ENCODE data around the gene CEP76. TPM values are rescaled to one million over a fixed set of nuclear protein-coding genes. Genes with fewer than 3 reads are reported as not detected.
A peak's percentile ranks its signal among the peaks of the same experiment; 100 is the strongest.

The CEP76 gene
- polyA plus RNA-seq, 2 donors, result 2.8 to 4.9 TPM

GRCh38 chr18:12668041-12668440, 34.5 kb downstream of the CEP76 start:
- no peaks in the 10 kb centered on the region for H3K9me3 ChIP-seq (ENCODE audit: control insufficient read depth in 2 of 2, insufficient read depth in 1 of 2, low read depth in 1 of 2, low read length in 1 of 2)
- 89% methylated on average over 5 of the region's 5 CpGs for WGBS, 2 donors

DNA sequence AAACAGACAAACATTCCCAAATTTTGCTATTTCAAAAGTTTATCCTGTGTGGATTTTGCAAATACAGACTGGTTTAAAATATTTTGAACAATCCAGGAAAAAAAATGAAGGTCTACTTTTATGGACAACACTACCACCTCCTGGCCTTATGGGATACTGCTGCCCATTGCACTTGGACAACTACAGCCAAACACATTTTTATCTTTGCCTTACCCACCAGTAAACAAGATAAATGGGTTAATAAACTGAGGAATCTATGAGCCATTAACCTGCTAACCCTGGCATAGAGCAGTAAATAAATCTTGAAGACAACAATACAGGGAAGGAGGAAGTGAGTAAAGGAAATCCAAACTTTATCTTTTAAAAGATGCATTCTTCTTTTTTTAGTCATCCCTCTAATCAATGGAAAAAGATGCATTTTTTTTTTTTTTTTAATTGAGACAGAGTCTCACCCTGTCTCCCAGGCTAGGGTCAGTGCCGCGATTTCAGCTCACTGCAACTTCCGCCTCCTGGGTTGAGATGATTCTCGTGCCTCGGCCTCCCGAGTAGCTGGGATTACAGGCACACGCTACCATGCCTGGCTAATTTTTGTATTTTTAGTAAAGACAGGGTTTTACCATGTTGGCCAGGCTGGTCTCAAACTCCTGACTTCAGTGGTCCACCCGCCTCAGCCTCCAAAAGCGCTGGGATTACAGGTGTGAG, 42.5 kb downstream of the CEP76 start:
- no peak overlapping the region for H3K27ac ChIP-seq (ENCODE audit: low read depth in 2 of 2, low read length in 1 of 2)
- H3K9me3 ChIP-seq (ENCODE audit: control insufficient read depth in 2 of 2, insufficient read depth in 1 of 2, low read depth in 1 of 2, low read length in 1 of 2), result no peaks in the 10 kb centered on the region
- H3K4me1 ChIP-seq (ENCODE audit: control insufficient read depth in 2 of 2, insufficient read depth in 2 of 2, low read length in 1 of 2), result no peaks in the 10 kb centered on the region
- H3K27me3 ChIP-seq (ENCODE audit: control insufficient read depth in 1 of 2, insufficient read depth in 2 of 2, low read length in 2 of 2), result no peaks in the 10 kb centered on the region
- no peaks in the 10 kb centered on the region for H3K36me3 ChIP-seq (ENCODE audit: control insufficient read depth in 2 of 2, insufficient read depth in 2 of 2, low read length in 1 of 2)
- H3K4me3 ChIP-seq (ENCODE audit: low read depth in 1 of 2, low read length in 2 of 2), result no peak overlapping the region
- WGBS, 2 donors, result 79 to 89% methylated on average over 9 of the region's 9 CpGs

More at GRCh38 chr18:12668041-12668440, 34.5 kb downstream of the CEP76 start:
- Histone ChIP-seq H3K27ac (ENCODE audit: low read depth in 2 of 2, low read length in 1 of 2) (no peak overlapping the region), H3K27me3 (ENCODE audit: control insufficient read depth in 1 of 2, insufficient read depth in 2 of 2, low read length in 2 of 2) (no peaks in the 10 kb centered on the region), H3K4me1 (ENCODE audit: control insufficient read depth in 2 of 2, insufficient read depth in 2 of 2, low read length in 1 of 2) (no peaks in the 10 kb centered on the region), H3K4me3 (ENCODE audit: low read depth in 1 of 2, low read length in 2 of 2) (no peak overlapping the region), H3K36me3 (ENCODE audit: control insufficient read depth in 2 of 2, insufficient read depth in 2 of 2, low read length in 1 of 2) (no peaks in the 10 kb centered on the region)

GRCh38 chr18:12658426-12659138, 43.9 kb downstream of the CEP76 start:
- Histone ChIP-seq H3K36me3 (ENCODE audit: control insufficient read depth in 2 of 2, insufficient read depth in 2 of 2, low read length in 1 of 2) (no peaks in the 10 kb centered on the region), H3K27ac (ENCODE audit: low read depth in 2 of 2, low read length in 1 of 2) (peak overlapping the region; percentile 88 to 94), H3K4me3 (ENCODE audit: low read depth in 1 of 2, low read length in 2 of 2) (peak overlapping the region; percentile 70 to 72), H3K9me3 (ENCODE audit: control insufficient read depth in 2 of 2, insufficient read depth in 1 of 2, low read depth in 1 of 2, low read length in 1 of 2) (no peaks in the 10 kb centered on the region), H3K27me3 (ENCODE audit: control insufficient read depth in 1 of 2, insufficient read depth in 2 of 2, low read length in 2 of 2) (no peaks in the 10 kb centered on the region), H3K4me1 (ENCODE audit: control insufficient read depth in 2 of 2, insufficient read depth in 2 of 2, low read length in 1 of 2) (no peaks in the 10 kb centered on the region)
- WGBS, 2 donors, result 14 to 16% methylated on average over 42 of the region's 42 CpGs

DNA sequence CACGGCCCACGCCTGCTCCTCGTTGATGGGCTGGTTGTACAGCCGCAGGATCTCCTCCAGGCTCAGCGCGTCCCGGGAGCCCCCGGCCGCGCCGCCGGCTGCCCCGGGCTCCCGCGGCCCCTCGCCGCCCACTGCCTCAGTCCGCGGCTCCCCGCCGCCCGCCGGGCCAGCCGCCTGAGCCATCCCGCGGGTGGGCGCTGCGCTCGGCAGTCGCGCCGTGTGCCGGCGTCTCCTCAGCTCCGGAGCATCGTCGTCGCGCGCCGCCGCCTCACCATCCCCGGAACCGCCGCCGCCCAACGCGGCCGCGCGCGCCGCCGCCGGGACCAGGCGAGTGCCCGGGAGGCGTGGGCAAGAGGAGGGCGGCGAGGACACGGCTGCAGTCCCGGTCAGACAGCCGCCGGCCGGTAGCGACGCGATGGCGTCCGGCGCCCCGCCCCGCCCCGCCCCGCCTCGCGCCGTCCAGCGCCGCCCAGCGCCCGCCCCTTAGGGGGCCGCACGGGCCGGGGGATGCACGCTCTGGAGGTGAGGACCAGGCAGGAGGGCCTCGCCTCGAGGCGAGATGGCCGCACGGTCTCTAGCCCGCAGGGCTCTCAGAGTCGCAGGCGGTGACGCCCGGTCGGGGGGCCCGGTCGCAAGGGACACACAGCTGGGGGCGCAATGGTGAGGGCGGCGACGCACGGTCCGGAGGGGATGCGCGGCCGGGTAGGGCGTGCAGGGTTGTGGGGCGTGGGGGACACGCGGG, 44.7 kb downstream of the CEP76 start, which contains the start of gene SPIRE1:
Gene SPIRE1 (minus strand): TSS at position 424 of the 742 bp plus-strand sequence. CDS start 241 bp downstream, at position 183.
- H3K4me3 ChIP-seq (ENCODE audit: low read depth in 1 of 2, low read length in 2 of 2), result peak within 1 kb of the TSS; percentile 70 to 72
- 0 to 1% methylated on average over 75 to 112 of the region's 112 CpGs for WGBS, 2 donors
- H3K9me3 ChIP-seq (ENCODE audit: control insufficient read depth in 2 of 2, insufficient read depth in 1 of 2, low read depth in 1 of 2, low read length in 1 of 2), result no peaks in the 10 kb centered on the region
- H3K36me3 ChIP-seq (ENCODE audit: control insufficient read depth in 2 of 2, insufficient read depth in 2 of 2, low read length in 1 of 2), result no peaks in the 10 kb centered on the region
- H3K27ac ChIP-seq (ENCODE audit: low read depth in 2 of 2, low read length in 1 of 2), result peak within 1 kb of the TSS; percentile 88 to 94
- H3K27me3 ChIP-seq (ENCODE audit: control insufficient read depth in 1 of 2, insufficient read depth in 2 of 2, low read length in 2 of 2), result no peaks in the 10 kb centered on the region
- H3K4me1 ChIP-seq (ENCODE audit: control insufficient read depth in 2 of 2, insufficient read depth in 2 of 2, low read length in 1 of 2), result no peaks in the 10 kb centered on the region

DNA sequence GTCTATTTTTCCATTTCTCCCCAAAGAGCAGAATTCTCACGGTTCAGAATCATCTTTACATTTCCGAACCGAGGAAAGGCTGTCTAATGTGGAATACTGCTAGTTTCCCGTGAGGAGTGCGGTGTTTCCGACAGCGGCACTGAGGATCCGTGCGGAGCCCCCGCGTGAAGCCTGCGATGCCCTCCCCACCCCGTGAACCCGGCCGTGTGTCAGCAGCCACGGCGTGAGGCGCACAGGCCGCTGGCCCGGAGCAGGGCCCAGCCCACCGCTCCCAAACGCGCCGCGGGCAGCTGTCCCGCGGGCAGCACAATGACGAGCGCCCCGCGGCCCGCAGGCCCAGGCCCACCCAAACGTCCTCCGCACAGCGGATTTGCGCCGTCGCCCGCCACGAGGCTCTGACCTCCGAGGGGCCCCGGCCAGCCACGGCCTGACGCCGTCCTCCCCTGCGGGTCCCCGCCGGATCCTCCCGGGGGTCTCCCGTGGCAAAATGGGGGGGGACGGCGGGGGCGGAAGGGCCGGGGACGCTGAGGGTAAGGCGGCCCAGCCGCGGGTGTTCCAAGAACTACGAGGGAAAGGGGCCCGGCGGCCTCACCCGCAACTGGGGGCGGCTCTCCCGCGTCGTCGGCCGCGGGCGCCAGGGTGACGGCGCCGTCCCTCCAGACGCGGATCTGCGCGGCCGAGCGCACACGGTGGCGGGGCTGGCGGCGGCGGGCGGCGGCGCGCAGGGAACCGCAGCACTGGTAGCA, 45.4 kb downstream of the CEP76 start:
- no peaks in the 10 kb centered on the region for H3K27me3 ChIP-seq (ENCODE audit: control insufficient read depth in 1 of 2, insufficient read depth in 2 of 2, low read length in 2 of 2)

GRCh38 chr18:12656605-12656937, 46.0 kb downstream of the CEP76 start:
- Histone ChIP-seq H3K4me3 (ENCODE audit: low read depth in 1 of 2, low read length in 2 of 2) (peak overlapping the region; percentile 70 to 72), H3K9me3 (ENCODE audit: control insufficient read depth in 2 of 2, insufficient read depth in 1 of 2, low read depth in 1 of 2, low read length in 1 of 2) (no peaks in the 10 kb centered on the region), H3K36me3 (ENCODE audit: control insufficient read depth in 2 of 2, insufficient read depth in 2 of 2, low read length in 1 of 2) (no peaks in the 10 kb centered on the region), H3K27me3 (ENCODE audit: control insufficient read depth in 1 of 2, insufficient read depth in 2 of 2, low read length in 2 of 2) (no peaks in the 10 kb centered on the region), H3K27ac (ENCODE audit: low read depth in 2 of 2, low read length in 1 of 2) (peak overlapping the region in 1 of 2 donors; percentile 94), H3K4me1 (ENCODE audit: control insufficient read depth in 2 of 2, insufficient read depth in 2 of 2, low read length in 1 of 2) (no peaks in the 10 kb centered on the region)
- 12 to 26% methylated on average over 3 of the region's 3 CpGs for WGBS, 2 donors

More for the DNA sequence above, 45.4 kb downstream of the CEP76 start:
- no peaks in the 10 kb centered on the region for H3K36me3 ChIP-seq (ENCODE audit: control insufficient read depth in 2 of 2, insufficient read depth in 2 of 2, low read length in 1 of 2)
- H3K9me3 ChIP-seq (ENCODE audit: control insufficient read depth in 2 of 2, insufficient read depth in 1 of 2, low read depth in 1 of 2, low read length in 1 of 2), result no peaks in the 10 kb centered on the region
- peak overlapping the region; percentile 88 to 94 for H3K27ac ChIP-seq (ENCODE audit: low read depth in 2 of 2, low read length in 1 of 2)
- H3K4me3 ChIP-seq (ENCODE audit: low read depth in 1 of 2, low read length in 2 of 2), result peak overlapping the region; percentile 70 to 72
- no peaks in the 10 kb centered on the region for H3K4me1 ChIP-seq (ENCODE audit: control insufficient read depth in 2 of 2, insufficient read depth in 2 of 2, low read length in 1 of 2)
- WGBS, 2 donors, result 1 to 2% methylated on average over 56 to 89 of the region's 89 CpGs

GRCh38 chr18:12654971-12655370, 47.6 kb downstream of the CEP76 start:
- H3K4me3 ChIP-seq (ENCODE audit: low read depth in 1 of 2, low read length in 2 of 2), result no peak overlapping the region
- no peaks in the 10 kb centered on the region for H3K4me1 ChIP-seq (ENCODE audit: control insufficient read depth in 2 of 2, insufficient read depth in 2 of 2, low read length in 1 of 2)
- no peaks in the 10 kb centered on the region for H3K9me3 ChIP-seq (ENCODE audit: control insufficient read depth in 2 of 2, insufficient read depth in 1 of 2, low read depth in 1 of 2, low read length in 1 of 2)
- no peaks in the 10 kb centered on the region for H3K27me3 ChIP-seq (ENCODE audit: control insufficient read depth in 1 of 2, insufficient read depth in 2 of 2, low read length in 2 of 2)
- H3K27ac ChIP-seq (ENCODE audit: low read depth in 2 of 2, low read length in 1 of 2), result no peak overlapping the region
- H3K36me3 ChIP-seq (ENCODE audit: control insufficient read depth in 2 of 2, insufficient read depth in 2 of 2, low read length in 1 of 2), result no peaks in the 10 kb centered on the region
- WGBS, 2 donors, result 91 to 100% methylated on average over 1 of the region's 1 CpG

DNA sequence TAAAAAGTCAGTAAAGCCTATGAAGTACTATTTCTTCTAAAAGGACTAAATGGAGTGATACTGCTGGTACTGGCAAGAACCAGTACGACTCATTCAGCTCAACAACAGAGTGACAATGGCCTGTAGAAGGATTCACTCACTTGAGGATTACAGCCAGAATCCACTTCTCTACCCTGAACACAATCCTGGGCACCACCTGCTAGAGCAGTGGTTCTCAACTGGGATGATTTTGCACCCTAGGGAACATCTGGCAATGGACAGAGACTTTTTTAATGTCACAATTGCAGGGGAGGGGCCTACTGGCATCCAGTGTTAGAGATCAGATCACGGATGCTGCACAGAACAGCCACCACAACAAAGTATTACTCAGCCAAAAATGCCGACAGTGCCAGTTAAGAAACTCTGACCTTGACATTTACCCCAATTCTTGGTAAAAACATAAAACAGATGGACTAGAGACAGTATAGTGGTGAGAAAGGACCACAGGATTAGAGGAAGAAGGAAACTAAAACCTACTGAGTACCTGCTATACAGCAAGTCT, 49.6 kb downstream of the CEP76 start:
- Histone ChIP-seq H3K9me3 (ENCODE audit: control insufficient read depth in 2 of 2, insufficient read depth in 1 of 2, low read depth in 1 of 2, low read length in 1 of 2) (no peaks in the 10 kb centered on the region), H3K4me3 (ENCODE audit: low read depth in 1 of 2, low read length in 2 of 2) (no peak overlapping the region), H3K36me3 (ENCODE audit: control insufficient read depth in 2 of 2, insufficient read depth in 2 of 2, low read length in 1 of 2) (no peaks in the 10 kb centered on the region), H3K27ac (ENCODE audit: low read depth in 2 of 2, low read length in 1 of 2) (no peak overlapping the region), H3K4me1 (ENCODE audit: control insufficient read depth in 2 of 2, insufficient read depth in 2 of 2, low read length in 1 of 2) (no peaks in the 10 kb centered on the region), H3K27me3 (ENCODE audit: control insufficient read depth in 1 of 2, insufficient read depth in 2 of 2, low read length in 2 of 2) (no peaks in the 10 kb centered on the region)
- 54 to 60% methylated on average over 3 of the region's 3 CpGs for WGBS, 2 donors

DNA sequence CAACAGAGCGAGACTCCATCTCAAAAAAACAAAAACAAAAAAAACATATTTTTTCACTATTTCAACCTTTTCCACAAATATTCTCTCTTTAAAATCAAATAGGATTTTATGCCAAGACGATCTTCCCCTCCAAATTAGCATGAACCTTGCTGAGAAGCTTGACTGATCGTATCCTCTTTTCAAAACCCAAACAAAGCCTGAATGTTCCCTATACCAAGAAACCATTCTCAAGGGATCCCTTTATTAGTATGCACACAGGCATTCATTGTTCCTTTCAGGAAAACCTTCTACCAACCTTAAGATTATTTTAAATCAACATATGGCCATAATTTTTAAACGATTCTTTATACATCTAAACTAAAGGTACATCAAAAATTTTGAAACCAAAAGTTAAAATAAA, 50.9 kb downstream of the CEP76 start:
- 74 to 75% methylated on average over 4 of the region's 4 CpGs for WGBS, 2 donors
- Histone ChIP-seq H3K27me3 (ENCODE audit: control insufficient read depth in 1 of 2, insufficient read depth in 2 of 2, low read length in 2 of 2) (no peaks in the 10 kb centered on the region), H3K36me3 (ENCODE audit: control insufficient read depth in 2 of 2, insufficient read depth in 2 of 2, low read length in 1 of 2) (no peaks in the 10 kb centered on the region), H3K27ac (ENCODE audit: low read depth in 2 of 2, low read length in 1 of 2) (no peak overlapping the region), H3K4me1 (ENCODE audit: control insufficient read depth in 2 of 2, insufficient read depth in 2 of 2, low read length in 1 of 2) (no peaks in the 10 kb centered on the region), H3K4me3 (ENCODE audit: low read depth in 1 of 2, low read length in 2 of 2) (no peak overlapping the region), H3K9me3 (ENCODE audit: control insufficient read depth in 2 of 2, insufficient read depth in 1 of 2, low read depth in 1 of 2, low read length in 1 of 2) (no peaks in the 10 kb centered on the region)
